ENCODE results near the gene UMAD1. TPM values are rescaled to one million over a fixed set of nuclear protein-coding genes. Genes with fewer than 3 reads are reported as not detected.

The UMAD1 gene
- total and polyA plus RNA-seq, 2 of the 13 experiments (the other 11 are each of a cell fraction or from before 2014, with no cell fraction given): 16.8 to 17.6 TPM

GRCh38 chr7:7920481-7920880 is 279.9 kb downstream of the UMAD1 start:
- 48% methylated on average over 3 of the region's 3 CpGs for WGBS (ENCODE audit: low lambda C conversion rate)
- DNase-seq (ENCODE audit: low spot score) (no peak), FAIRE-seq (no peak), ATAC-seq (no peak)
- Histone ChIP-seq H2AFZ (ENCODE audit: low read length) (no peak overlapping the region), H4K20me1 (ENCODE audit: insufficient read depth, low read length) (no peaks in the 10 kb centered on the region), H3K4me3 (replicated peaks in 1 of 3; ENCODE audit: insufficient read depth in 1 of 3, low read depth in 2 of 3, low read length in 3 of 3) (no peak overlapping the region), H3K79me2 (ENCODE audit: insufficient read depth, low read length) (no peaks in the 10 kb centered on the region), H3K27me3 (ENCODE audit: control insufficient read depth in 1 of 2, insufficient read depth in 2 of 2, low read length in 2 of 2) (no peaks in the 10 kb centered on the region), H3K27ac (ENCODE audit: extremely low read length, insufficient read depth, low read length) (no peak overlapping the region), H3K36me3 (replicated peaks in 1 of 2; ENCODE audit: control insufficient read depth in 1 of 2, insufficient read depth in 2 of 2, low read length in 2 of 2) (no peaks in the 10 kb centered on the region), H3K4me1 (ENCODE audit: insufficient read depth, low read length) (peaks cover 22% of the 10 kb centered on the region), H3K9me3 (ENCODE audit: low read length) (no peaks in the 10 kb centered on the region), H3K4me2 (ENCODE audit: low read depth, low read length) (no peak overlapping the region), H3K9ac (ENCODE audit: insufficient read depth, low read depth, low read length) (no peak overlapping the region)
- BruUV-seq (replicated peaks): no TSS peak
- TF ChIP-seq GABPA (IDR thresholded peaks at IDR 0.05; ENCODE audit: low read depth, low read length) (no peak), GABPA (CRISPR knock-in tag; IDR thresholded peaks at IDR 0.05; ENCODE audit: low read depth) (no peak), ARID4A (CRISPR knock-in tag; IDR thresholded peaks at IDR 0.05; ENCODE audit: borderline replicate concordance) (no peak), ZNF251 (CRISPR knock-in tag; IDR thresholded peaks at IDR 0.05) (no peak), BCL6 (CRISPR knock-in tag; IDR thresholded peaks at IDR 0.05) (no peak), SMYD3 (CRISPR knock-in tag; IDR thresholded peaks at IDR 0.05) (no peak), ZFP37 (CRISPR knock-in tag; IDR thresholded peaks at IDR 0.05; ENCODE audit: borderline replicate concordance) (no peak), YEATS2 (CRISPR knock-in tag; IDR thresholded peaks at IDR 0.05; ENCODE audit: borderline replicate concordance) (no peak)
- ChIA-PET CTCF (ENCODE audit: low intra/inter-chr PET ratio, low total read pairs) (no interaction called here), POLR2A (no interaction called here)
- in situ Hi-C loops (cut with HindIII; ENCODE audit: extremely low pct_ligation_motif_present, low pct_unique_long_range_greater_than_20kb) (no loop called here), intact Hi-C loops (cut with micrococcal nuclease; ENCODE audit: unreplicated experiment) (no loop called here)
